OCI-LY1 (cell line): ENCODE data around the gene ABCC6.

Experiments used
- EZH2 ChIP-seq: fragments of 200-600 bp; sonication (generic), shearing (Covaris generic); IDR thresholded peaks from 2 replicates; pipeline ENCODE4 v1.8.0; 2017; ENCODE audit warnings: borderline replicate concordance, mixed run types, mild to moderate bottlenecking, antibody characterized with exemption, low read length, moderate library complexity, mixed read lengths
- TF ChIP-seq, protein P1 (sequence below): fragments of 200-600 bp; sonication (generic), shearing (Covaris generic); IDR thresholded peaks from 2 replicates; pipeline ENCODE4 v1.5.1; 2017; ENCODE audit warnings: mild to moderate bottlenecking, antibody characterized with exemption, low read length, moderate library complexity, mixed read lengths

GRCh38 chr16:16111639-16112038 lies 111.7 kb downstream of the ABCC6 start:
- TF ChIP-seq, protein P1, sequence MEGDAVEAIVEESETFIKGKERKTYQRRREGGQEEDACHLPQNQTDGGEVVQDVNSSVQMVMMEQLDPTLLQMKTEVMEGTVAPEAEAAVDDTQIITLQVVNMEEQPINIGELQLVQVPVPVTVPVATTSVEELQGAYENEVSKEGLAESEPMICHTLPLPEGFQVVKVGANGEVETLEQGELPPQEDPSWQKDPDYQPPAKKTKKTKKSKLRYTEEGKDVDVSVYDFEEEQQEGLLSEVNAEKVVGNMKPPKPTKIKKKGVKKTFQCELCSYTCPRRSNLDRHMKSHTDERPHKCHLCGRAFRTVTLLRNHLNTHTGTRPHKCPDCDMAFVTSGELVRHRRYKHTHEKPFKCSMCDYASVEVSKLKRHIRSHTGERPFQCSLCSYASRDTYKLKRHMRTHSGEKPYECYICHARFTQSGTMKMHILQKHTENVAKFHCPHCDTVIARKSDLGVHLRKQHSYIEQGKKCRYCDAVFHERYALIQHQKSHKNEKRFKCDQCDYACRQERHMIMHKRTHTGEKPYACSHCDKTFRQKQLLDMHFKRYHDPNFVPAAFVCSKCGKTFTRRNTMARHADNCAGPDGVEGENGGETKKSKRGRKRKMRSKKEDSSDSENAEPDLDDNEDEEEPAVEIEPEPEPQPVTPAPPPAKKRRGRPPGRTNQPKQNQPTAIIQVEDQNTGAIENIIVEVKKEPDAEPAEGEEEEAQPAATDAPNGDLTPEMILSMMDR: no peak
- TF ChIP-seq EZH2: no peak
